GM12891 (cell line): ENCODE measurements around the gene SIL1.

Experiments
- POLR2A ChIP-seq: IDR thresholded peaks from 2 replicates; pipeline ENCODE4 v1.6.1; 2011; ENCODE audit warnings: low read depth, low read length, control low read depth
- POLR2AphosphoS5 ChIP-seq: IDR thresholded peaks from 2 replicates; pipeline ENCODE4 v1.6.1; 2011; ENCODE audit warnings: low read depth, low read length, control low read depth
- POU2F2 ChIP-seq: IDR thresholded peaks from 2 replicates; pipeline ENCODE4 v1.6.1; 2011; ENCODE audit warnings: low read depth, mild to moderate bottlenecking, control low read depth, low read length, moderate library complexity
- SPI1 ChIP-seq: IDR thresholded peaks from 2 replicates; pipeline ENCODE4 v1.6.1; 2011; ENCODE audit warnings: low read depth, low read length, control low read depth
- TAF1 ChIP-seq: IDR thresholded peaks from 2 replicates; pipeline ENCODE4 v1.6.1; 2011; ENCODE audit warnings: low read depth, low read length, control low read depth

DNA sequence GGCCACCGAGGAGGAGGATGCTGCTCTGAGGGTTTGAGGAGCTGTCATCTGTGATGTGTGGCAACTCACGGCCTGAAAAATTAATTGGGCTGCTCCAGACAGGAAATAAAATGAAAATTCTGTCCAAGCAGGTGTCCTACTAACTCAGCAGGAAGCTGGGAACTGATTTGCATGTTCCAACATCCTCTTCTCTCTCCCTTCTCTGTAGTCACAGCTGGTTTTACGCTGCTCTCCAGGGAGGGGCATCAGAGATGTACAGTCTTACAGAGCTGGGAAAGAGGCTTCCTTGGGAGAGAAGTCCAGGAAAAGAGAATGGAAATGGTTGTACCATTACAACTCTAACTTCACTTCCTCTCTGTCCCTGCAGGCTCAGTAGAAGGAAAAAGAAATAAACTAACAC lies 24.2 kb upstream of the SIL1 start:
- TF ChIP-seq POLR2A (no peak), TAF1 (no peak), POLR2AphosphoS5 (no peak), POU2F2 (no peak), SPI1 (no peak)
